IMR-90 (cell line): ENCODE data around the gene LCN2.

Experiments used
- BHLHE40 ChIP-seq: fragments of 150-350 bp; IDR thresholded peaks from 2 replicates; pipeline ENCODE4 v1.6.1; 2016; ENCODE audit warnings: mild to moderate bottlenecking, low read depth, low read length
- CEBPB ChIP-seq: IDR thresholded peaks from 2 replicates; pipeline ENCODE4 v1.6.1; 2012; ENCODE audit warnings: low read depth, low read length, improper control_type of control experiment
- MAFK ChIP-seq: IDR thresholded peaks from 2 replicates; pipeline ENCODE4 v1.6.1; 2012; ENCODE audit warnings: low read depth, low read length, improper control_type of control experiment
- POLR2A ChIP-seq: IDR thresholded peaks from 2 replicates; pipeline ENCODE4 v1.6.1; 2012; ENCODE audit warnings: mild to moderate bottlenecking, low read depth, low read length
- USF2 ChIP-seq: fragments of 150-350 bp; IDR thresholded peaks from 2 replicates; pipeline ENCODE4 v1.6.1; 2017; ENCODE audit warnings: mild to moderate bottlenecking, antibody characterized with exemption, low read length, low read depth
- TF ChIP-seq, protein P1 (sequence below): conservative IDR thresholded peaks from 2 replicates; pipeline ENCODE4 v1.5.1; 2012; ENCODE audit warnings: mild to moderate bottlenecking, low read depth, low read length, improper control_type of control experiment

DNA sequence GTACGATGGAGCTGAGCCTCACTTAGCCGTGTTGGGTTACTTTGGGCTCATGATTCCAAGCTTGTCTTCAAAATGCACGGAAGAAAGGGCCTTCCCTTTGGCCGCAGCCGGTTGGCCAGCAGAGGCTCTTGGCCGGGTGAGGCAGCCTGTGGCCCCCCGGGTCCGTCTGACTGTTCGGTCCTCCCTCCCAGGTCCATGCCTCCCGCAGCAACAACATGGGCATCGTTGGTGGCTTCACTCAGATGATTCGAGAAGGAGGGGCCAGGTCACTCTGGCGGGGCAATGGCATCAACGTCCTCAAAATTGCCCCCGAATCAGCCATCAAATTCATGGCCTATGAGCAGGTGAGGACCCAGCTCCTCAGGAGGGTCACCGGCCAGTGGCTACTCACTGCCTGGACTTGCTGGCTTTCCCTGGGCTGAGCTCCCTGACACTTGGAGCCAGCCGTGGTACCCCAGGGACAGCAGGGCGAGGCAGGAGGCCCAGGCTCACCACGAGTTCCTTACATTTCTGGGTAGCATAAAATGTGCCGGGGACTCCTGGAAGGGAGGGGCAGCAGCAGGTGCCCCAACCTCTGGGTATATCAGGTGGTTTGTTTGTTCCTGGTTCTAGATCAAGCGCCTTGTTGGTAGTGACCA is 43.6 kb upstream of the LCN2 start:
- TF ChIP-seq MAFK = no peak
- TF ChIP-seq BHLHE40 = no peak
- TF ChIP-seq CEBPB = no peak
- no peak for TF ChIP-seq POLR2A
- TF ChIP-seq USF2 = no peak
- TF ChIP-seq, protein P1, sequence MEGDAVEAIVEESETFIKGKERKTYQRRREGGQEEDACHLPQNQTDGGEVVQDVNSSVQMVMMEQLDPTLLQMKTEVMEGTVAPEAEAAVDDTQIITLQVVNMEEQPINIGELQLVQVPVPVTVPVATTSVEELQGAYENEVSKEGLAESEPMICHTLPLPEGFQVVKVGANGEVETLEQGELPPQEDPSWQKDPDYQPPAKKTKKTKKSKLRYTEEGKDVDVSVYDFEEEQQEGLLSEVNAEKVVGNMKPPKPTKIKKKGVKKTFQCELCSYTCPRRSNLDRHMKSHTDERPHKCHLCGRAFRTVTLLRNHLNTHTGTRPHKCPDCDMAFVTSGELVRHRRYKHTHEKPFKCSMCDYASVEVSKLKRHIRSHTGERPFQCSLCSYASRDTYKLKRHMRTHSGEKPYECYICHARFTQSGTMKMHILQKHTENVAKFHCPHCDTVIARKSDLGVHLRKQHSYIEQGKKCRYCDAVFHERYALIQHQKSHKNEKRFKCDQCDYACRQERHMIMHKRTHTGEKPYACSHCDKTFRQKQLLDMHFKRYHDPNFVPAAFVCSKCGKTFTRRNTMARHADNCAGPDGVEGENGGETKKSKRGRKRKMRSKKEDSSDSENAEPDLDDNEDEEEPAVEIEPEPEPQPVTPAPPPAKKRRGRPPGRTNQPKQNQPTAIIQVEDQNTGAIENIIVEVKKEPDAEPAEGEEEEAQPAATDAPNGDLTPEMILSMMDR = no peak
